ENCODE data around the gene HYLS1. TPM values are rescaled to one million over a fixed set of nuclear protein-coding genes. Genes with fewer than 3 reads are reported as not detected.
A peak's percentile ranks its signal among the peaks of the same experiment; 100 is the strongest.

Gene HYLS1
- total RNA-seq, 1 donor from 2014 or later: 6.9 TPM

DNA sequence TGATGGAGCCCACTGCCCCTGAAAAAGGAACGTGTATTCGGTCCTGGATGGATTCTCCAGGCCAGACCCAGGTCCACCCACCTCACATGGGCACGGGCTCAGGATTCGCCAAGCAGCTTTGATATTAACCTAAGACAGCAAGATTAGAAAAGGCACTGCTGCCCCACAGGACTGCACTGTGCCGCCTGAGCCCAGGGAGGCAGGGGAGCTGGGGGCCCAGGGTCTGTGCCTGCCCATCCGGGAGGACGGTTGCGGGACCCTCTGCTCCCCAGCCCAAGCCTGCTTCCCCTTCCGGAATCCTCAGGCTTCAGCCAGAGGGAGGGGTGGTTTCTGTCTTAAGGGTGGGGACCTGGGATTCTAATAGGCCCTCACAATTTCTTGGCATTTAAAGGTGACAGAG, 44.8 kb downstream of the HYLS1 start:
- no peak for DNase-seq (ENCODE audit: low read depth in 2 of 2)

GRCh38 chr11:125933030-125933813, 45.8 kb downstream of the HYLS1 start:
- no peak for DNase-seq (ENCODE audit: low read depth in 2 of 2)

DNA sequence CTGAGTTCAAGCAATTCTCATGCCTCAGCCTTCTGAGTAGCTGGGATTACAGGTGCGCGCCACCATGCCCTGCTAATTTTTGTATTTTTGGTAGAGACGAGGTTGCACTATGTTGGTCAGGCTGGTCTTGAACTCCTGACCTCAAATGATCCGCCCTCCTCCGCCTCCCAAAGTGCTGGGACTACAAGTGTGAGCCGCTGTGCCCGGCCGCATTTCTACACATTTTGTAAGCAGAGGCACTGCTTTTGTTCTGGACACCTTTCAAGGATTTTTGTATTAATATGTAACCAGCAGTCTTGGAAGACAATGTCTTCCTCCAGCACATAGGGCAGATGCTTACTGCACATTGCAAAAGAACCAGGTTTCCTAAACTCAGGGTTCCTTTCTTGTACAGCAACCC, 47.0 kb downstream of the HYLS1 start:
- DNase-seq (ENCODE audit: low read depth in 2 of 2): no peak

- DNase-seq (ENCODE audit: low read depth in 2 of 2): no peak
Observed at GRCh38 chr11:125935056-125935455, 47.6 kb downstream of the HYLS1 start.

DNA sequence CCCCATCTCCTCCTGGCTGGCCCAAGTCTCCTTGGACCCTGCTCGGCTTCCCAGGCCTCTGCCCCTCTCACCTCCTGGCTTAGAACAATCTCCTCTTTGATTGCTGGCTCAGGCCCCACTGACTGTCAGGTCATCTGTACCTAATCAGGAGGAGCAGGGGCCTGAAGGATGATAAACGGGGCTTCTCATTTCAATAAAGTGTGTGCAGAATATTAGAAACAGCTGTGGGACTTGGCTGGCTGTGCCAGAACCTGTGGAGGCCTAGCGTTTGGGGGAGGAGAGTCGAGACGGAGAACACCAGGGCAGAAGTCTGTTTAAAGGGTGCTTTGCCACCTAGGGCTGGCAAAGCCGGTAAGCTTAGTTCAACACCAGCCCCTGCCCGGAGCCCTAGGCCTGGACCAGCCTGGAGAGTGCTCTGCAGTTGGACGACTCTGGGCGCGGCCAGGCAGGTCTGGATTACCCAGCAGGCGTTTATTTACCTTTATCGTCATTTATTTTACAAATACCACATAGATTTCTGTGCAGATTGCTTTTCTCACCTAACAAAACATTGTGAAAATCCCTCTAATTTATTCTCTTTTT, 48.2 kb downstream of the HYLS1 start:
- DNase-seq (ENCODE audit: low read depth in 2 of 2): no peak

DNA sequence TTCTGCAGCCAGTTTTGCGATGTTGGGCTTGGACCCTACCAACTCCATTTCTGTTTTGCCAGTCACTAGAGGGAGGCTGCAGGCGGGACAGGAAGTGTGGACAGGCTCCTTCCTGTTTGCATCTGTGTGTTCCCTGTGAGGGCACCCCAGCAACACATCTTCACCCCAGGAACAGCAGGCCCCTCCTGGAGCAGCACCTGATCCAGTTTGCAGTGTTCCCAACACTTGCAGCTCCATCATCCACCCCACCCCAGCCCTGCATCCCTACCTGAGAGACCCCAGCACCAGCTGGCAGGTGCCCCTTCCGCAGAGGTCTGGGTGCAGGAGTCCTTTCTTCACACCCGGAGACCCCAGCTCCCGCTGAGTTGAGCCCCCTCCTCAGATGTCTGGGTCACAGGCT, 51.0 kb downstream of the HYLS1 start:
- no peak for DNase-seq (ENCODE audit: low read depth in 2 of 2)

DNA sequence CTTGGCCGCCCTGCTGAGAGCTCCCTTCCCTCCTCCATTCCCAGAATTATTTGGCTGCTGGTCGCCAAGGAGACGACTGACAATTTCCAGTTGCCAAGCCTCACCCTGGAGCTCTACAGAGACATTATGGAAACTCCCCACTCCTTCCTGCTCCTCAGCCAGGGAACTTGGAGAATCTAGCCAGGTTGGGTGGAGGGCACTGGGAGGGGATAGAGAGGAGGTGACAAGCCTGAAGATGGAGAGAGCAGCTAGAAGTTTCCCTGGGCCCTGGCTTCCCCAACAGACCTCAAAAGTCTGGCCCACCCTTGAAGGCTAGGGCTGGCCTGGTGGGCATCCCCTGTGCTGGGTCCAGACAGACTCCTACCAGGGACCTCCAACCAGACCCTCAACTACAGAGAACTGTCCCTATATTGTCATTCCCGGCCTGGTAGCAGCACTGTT, 51.6 kb downstream of the HYLS1 start:
- DNase-seq (ENCODE audit: low read depth in 2 of 2): no peak

- DNase-seq (ENCODE audit: low read depth in 2 of 2): no peak
Observed at GRCh38 chr11:125940145-125940544, 52.7 kb downstream of the HYLS1 start.

- DNase-seq (ENCODE audit: low read depth in 2 of 2): no peak
Observed at GRCh38 chr11:125941267-125941618, 53.8 kb downstream of the HYLS1 start.

- peak; percentile 32 to 58 for DNase-seq (ENCODE audit: low read depth in 2 of 2)
Observed at GRCh38 chr11:125941619-125942611, 54.4 kb downstream of the HYLS1 start.

DNA sequence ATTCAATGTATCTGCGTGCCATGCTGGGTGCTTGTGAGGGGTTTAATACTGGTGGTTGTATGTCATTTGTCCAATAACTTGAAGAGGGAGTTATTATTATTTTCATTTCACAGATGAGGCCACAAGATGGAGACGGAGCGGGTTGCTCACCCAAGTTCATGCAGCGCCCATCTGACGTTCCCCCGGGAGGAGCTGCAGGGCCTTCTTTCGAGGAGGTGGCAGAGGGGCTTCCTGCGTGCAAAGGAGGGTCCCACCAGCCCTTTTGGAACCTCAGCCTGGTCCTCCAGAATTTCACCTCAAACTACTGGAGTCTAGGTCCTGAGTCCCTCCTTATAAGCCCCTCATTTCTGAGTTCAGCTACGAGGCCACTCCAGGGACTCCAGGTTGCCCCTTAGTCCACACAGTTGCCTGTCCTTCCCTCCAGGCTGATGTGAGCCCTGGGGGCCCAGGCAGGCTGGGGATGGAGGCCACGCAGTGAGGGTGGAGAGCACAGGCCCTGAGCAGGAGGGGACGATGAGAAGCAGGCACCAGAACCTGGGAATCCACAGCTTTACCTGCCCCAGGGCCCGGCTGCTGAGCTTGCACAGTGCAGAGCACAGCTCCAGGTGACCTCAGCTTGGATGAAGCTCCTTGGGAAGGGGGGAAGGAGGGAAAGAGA, 55.4 kb downstream of the HYLS1 start:
- DNase-seq (ENCODE audit: low read depth in 2 of 2): no peak

DNA sequence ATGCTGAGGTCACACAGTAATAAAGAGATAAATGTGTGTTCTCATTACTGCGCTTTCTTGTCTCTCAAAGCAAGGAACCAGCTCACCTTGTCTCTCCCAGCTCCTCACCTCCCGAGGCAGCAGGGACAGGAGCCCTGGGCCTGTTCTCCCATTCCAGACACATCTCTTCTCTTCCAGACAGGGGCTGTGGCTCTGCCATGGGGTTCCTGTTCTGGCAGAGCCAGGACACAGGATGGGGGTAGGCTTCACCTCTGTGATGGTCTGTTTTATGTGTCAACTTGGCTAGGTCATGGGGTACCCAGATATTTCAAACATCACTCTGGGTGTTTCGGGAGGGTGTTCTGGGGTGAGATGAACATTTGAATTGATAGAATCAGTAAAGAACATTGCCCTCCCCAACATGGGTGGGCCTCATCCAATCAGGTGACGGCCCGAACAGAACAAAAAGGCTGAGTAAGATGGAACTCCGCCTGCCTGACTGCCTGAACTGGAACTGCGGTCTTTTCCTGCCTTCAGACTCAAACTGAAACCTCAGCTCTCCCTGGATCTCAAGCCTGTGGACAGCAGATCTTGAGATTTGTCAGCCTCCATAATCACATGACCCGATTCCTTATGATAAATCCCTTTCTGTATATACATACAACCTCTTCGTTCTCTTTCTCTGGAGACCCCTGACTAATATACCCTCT, 56.3 kb downstream of the HYLS1 start:
- DNase-seq (ENCODE audit: low read depth in 2 of 2): no peak

DNA sequence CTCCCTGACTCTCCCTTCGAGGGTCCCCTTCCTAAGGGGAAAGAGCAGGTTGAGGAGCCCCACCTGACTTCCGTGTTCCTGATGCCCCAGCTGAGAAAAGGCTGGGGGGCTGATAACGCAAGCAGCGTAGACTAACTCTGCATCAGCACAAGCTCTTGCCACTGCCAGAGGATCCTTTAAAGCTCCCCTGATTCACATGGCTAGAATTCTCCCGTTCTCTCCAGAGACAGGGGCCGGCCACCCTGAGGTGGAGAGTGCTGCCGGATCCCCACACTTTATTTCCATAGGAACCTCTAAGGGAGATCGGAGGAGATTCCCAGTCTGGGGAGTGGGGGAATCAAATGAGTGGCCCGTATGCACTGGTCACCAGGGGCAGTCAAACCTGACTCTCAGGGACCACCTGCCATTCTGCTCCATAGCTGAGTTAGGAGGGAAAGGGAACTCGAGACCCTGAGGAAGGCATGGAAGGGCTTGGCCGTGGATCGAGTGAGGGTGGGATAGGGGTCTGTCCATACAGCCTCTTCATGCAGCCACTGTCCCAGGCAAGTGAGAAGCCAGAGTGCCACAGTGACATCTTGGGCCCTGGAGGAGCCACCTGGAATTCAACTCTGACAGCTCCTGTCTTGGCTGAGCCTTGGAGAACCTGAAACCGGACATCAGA, 57.0 kb downstream of the HYLS1 start:
- no peak for DNase-seq (ENCODE audit: low read depth in 2 of 2)

- no peak for DNase-seq (ENCODE audit: low read depth in 2 of 2)
Observed at GRCh38 chr11:125945011-125945796, 57.7 kb downstream of the HYLS1 start.

- DNase-seq (ENCODE audit: low read depth in 2 of 2): no peak
Observed at GRCh38 chr11:125945797-125946520, 58.5 kb downstream of the HYLS1 start, which contains the start of gene VSIG10L2. TSS of gene VSIG10L2 (plus strand) at chr11:125946044. CDS start at chr11:125946056, 12 bp downstream.

DNA sequence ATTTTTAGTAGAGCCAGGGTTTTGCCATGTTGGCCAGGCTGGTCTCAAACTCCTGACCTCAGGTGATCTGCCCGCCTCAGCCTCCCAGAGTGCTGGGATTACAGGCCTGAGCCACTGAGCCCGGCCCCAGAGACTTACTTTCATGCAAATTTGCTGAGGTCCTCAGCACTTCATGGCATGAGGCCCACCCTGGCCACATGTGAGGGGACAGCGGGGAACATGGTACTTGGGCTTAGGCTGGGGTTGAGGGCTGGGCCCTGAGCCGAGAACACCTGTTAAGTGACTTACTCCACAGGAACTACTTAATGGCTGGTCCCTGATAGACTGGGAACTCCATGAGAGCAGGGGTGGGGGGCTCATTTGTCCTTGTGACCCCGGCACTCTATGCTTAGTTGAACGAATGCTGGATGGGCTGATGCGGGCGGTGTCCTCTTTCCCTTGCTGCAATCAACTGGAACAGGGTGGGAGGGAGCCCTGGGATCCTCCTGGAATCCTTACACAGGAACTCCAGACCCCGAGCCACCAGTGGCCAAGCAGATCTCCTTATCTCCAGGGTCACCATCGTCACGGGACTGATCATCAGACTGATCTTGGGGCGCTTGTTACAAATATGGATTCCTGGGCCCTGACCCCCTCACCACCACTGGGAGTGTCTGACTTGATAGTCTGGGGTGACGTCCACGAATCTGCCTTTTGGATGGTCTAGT, 59.4 kb downstream of the HYLS1 start:
- no peak for DNase-seq (ENCODE audit: low read depth in 2 of 2)

- no peak for DNase-seq (ENCODE audit: low read depth in 2 of 2)
Observed at GRCh38 chr11:125947419-125948277, 60.2 kb downstream of the HYLS1 start.
